Measurements from ENCODE around the gene IRAK4.
A peak's percentile ranks its signal among the peaks of the same experiment; 100 is the strongest.
"Not testable (repeated sequence)": the region's sequence is repeated elsewhere in the genome, so short reads cannot be mapped to it uniquely, and the experiment has no call there.

IRAK4 gene

GRCh38 chr12:43758728-43759563 is at the start of gene IRAK4, which contains the start of gene PUS7L:
Gene IRAK4 (plus strand): TSS chr12:43758951. CDS start chr12:43768112, 9,161 bp downstream.
Gene PUS7L (minus strand): TSS chr12:43758790. CDS start chr12:43755245, 3,545 bp downstream.
- DNase-seq (ENCODE audit: low spot score) = peak; percentile 98

GRCh38 chr12:43711348-43711747 is 47.4 kb upstream of the IRAK4 start:
- no peak for DNase-seq (ENCODE audit: low spot score)

GRCh38 chr12:43722621-43723020 is 36.1 kb upstream of the IRAK4 start:
- no peak for DNase-seq (ENCODE audit: low spot score)

GRCh38 chr12:43723134-43723533 is 35.6 kb upstream of the IRAK4 start:
- DNase-seq (ENCODE audit: low spot score) = no peak

GRCh38 chr12:43728117-43728516 is 30.6 kb upstream of the IRAK4 start:
- DNase-seq (ENCODE audit: low spot score) = no peak

- no peak for DNase-seq (ENCODE audit: low spot score)
Observed at GRCh38 chr12:43728698-43729097, 30.1 kb upstream of the IRAK4 start.

GRCh38 chr12:43730283-43730682 is 28.5 kb upstream of the IRAK4 start:
- no peak for DNase-seq (ENCODE audit: low spot score)

- DNase-seq (ENCODE audit: low spot score) = no peak
Observed at GRCh38 chr12:43733687-43734086, 25.1 kb upstream of the IRAK4 start.

- DNase-seq (ENCODE audit: low spot score) = no peak
Observed at GRCh38 chr12:43736927-43737440, 21.8 kb upstream of the IRAK4 start.

- DNase-seq (ENCODE audit: low spot score) = no peak
Observed at GRCh38 chr12:43737646-43738045, 21.1 kb upstream of the IRAK4 start.

- DNase-seq (ENCODE audit: low spot score) = no peak
Observed at GRCh38 chr12:43740511-43741100, 18.1 kb upstream of the IRAK4 start.

- DNase-seq (ENCODE audit: low spot score) = no peak
Observed at GRCh38 chr12:43742106-43742505, 16.6 kb upstream of the IRAK4 start.

- DNase-seq (ENCODE audit: low spot score) = no peak
Observed at GRCh38 chr12:43744826-43745225, 13.9 kb upstream of the IRAK4 start.

- no peak for DNase-seq (ENCODE audit: low spot score)
Observed at GRCh38 chr12:43749016-43749415, 9.7 kb upstream of the IRAK4 start.

GRCh38 chr12:43750814-43751213 is 7.9 kb upstream of the IRAK4 start:
- no peak for DNase-seq (ENCODE audit: low spot score)

GRCh38 chr12:43751360-43751759 is 7.4 kb upstream of the IRAK4 start:
- DNase-seq (ENCODE audit: low spot score) = not testable (repeated sequence)

- DNase-seq (ENCODE audit: low spot score) = no peak
Observed at GRCh38 chr12:43754015-43754414, 4.7 kb upstream of the IRAK4 start.

- no peak for DNase-seq (ENCODE audit: low spot score)
Observed at GRCh38 chr12:43758247-43758727, 464 bp upstream of the IRAK4 start.

GRCh38 chr12:43760396-43760795 is 1.6 kb downstream of the IRAK4 start:
- DNase-seq (ENCODE audit: low spot score) = no peak

GRCh38 chr12:43761500-43761899 is 2.7 kb downstream of the IRAK4 start:
- DNase-seq (ENCODE audit: low spot score) = peak; percentile 15

- no peak for DNase-seq (ENCODE audit: low spot score)
Observed at GRCh38 chr12:43762596-43762995, 3.8 kb downstream of the IRAK4 start.

- DNase-seq (ENCODE audit: low spot score) = no peak
Observed at GRCh38 chr12:43763769-43764168, 5.0 kb downstream of the IRAK4 start.

- no peak for DNase-seq (ENCODE audit: low spot score)
Observed at GRCh38 chr12:43764528-43764927, 5.8 kb downstream of the IRAK4 start.
